HEK293 (cell line): ENCODE measurements around the gene AOAH.

Experiments used
- CTCF ChIP-seq: fragments of 450-650 bp; formaldehyde crosslinking; IDR thresholded peaks from 2 replicates; pipeline ENCODE4 v1.5.1; 2016; ENCODE audit warnings: missing biosample characterization, missing genetic modification characterization
- PATZ1 ChIP-seq: fragments of 450-650 bp; formaldehyde crosslinking; IDR thresholded peaks from 2 replicates; pipeline ENCODE4 v1.5.1; 2016; ENCODE audit warnings: missing biosample characterization, missing genetic modification characterization
- ZBTB26 ChIP-seq: fragments of 450-650 bp; formaldehyde crosslinking; optimal IDR thresholded peaks from 2 replicates; pipeline ENCODE3; 2016; ENCODE audit warnings: missing biosample characterization, mild to moderate bottlenecking, missing genetic modification characterization
- ZNF174 ChIP-seq: fragments of 450-650 bp; formaldehyde crosslinking; IDR thresholded peaks from 2 replicates; pipeline ENCODE4 v1.5.0; 2017; ENCODE audit warnings: missing biosample characterization, mild to moderate bottlenecking, missing genetic modification characterization
- ZNF23 ChIP-seq: fragments of 450-650 bp; formaldehyde crosslinking; IDR thresholded peaks from 2 replicates; pipeline ENCODE4 v1.5.1; 2016; ENCODE audit warnings: missing biosample characterization, missing genetic modification characterization, borderline replicate concordance
- TF ChIP-seq, protein P1 (sequence below): fragments of 450-650 bp; IDR thresholded peaks from 2 replicates; pipeline ENCODE4 v1.5.1; 2018; ENCODE audit warnings: missing biosample characterization, mild to moderate bottlenecking, missing genetic modification characterization

GRCh38 chr7:36549029-36549428 lies 175.3 kb downstream of the AOAH start:
- no peak for TF ChIP-seq ZNF23
- TF ChIP-seq ZNF174 (tag by site-specific recombination): no peak
- TF ChIP-seq, protein P1, sequence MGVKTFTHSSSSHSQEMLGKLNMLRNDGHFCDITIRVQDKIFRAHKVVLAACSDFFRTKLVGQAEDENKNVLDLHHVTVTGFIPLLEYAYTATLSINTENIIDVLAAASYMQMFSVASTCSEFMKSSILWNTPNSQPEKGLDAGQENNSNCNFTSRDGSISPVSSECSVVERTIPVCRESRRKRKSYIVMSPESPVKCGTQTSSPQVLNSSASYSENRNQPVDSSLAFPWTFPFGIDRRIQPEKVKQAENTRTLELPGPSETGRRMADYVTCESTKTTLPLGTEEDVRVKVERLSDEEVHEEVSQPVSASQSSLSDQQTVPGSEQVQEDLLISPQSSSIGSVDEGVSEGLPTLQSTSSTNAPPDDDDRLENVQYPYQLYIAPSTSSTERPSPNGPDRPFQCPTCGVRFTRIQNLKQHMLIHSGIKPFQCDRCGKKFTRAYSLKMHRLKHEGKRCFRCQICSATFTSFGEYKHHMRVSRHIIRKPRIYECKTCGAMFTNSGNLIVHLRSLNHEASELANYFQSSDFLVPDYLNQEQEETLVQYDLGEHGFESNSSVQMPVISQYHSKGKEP: no peak
- TF ChIP-seq CTCF (tag by site-specific recombination): no peak
- TF ChIP-seq ZBTB26: no peak
- no peak for TF ChIP-seq PATZ1 (tag by site-specific recombination)
